HG03469 (cell line): ENCODE results near the gene AFTPH.

Experiments used
- ATAC-seq: cut with Tn5 transposase; IDR thresholded peaks from one replicate; pipeline ENCODE4 v1.9.1; 2021; ENCODE audit warnings: mild to moderate bottlenecking, moderate library complexity, moderate number of reproducible peaks; ENCODE audit not compliant: unreplicated experiment

Gene AFTPH

GRCh38 chr2:64627860-64628841, 104.0 kb downstream of the AFTPH start:
- no peak for ATAC-seq

DNA sequence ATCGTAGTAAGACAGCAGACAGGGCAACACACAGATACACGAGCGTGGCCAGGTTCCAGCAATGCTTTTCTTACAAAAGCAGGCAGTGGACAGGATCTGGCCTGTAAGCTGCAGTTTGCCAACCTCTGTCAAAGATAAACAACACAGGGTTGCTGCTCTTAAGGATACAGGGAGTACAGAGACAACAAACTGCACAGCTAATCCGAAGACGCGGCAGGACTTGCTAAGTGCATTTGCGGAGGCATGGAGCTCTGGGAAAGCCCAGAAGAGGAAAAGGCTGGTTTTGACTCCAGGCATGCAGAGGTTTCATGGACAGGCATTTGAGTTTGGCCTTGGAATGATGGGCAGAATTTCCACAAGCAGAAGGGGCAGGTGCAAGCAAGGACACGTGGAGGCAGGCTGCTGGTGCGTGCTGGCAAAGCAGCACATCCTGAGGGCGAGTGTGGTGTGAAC, 105.2 kb downstream of the AFTPH start:
- ATAC-seq, result no peak

DNA sequence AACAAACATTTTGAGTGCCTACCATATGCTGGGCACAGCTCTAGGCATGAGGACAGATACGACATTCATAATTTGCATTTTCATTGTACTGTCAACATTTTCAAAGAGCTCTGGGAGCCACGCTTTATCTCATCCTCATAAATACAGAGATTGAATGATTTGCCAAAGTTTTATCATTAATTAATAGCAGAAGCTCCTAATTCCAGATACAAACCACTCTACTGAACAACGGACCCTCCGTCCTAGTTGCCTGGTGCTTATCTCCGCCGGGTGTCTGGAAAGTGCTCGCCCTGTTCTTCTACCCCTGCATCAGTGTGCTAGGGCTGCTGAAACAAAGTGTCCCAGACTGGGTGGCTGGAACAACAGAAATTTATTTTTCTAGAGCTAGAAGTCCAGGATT, 105.7 kb downstream of the AFTPH start:
- no peak for ATAC-seq

GRCh38 chr2:64630752-64631151, 106.6 kb downstream of the AFTPH start:
- ATAC-seq, result no peak

DNA sequence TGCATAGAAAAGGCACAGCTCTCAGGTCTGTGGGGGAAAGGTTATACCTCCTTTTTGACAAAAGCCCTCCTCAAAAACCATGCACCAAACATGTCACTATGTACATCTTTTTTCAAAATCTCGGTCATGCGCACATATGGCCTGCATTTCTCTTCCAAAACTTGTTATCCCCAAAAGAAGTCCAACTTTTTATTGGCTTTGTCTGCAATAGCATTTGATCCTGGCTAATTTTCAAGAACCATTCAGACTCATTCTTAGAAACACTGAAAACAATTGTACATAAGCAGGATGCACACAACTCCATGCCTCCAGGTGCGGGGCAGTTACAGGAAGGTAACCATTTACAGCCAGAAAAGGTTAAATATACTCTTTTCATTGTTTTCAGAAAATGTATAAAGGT, 107.6 kb downstream of the AFTPH start:
- no peak for ATAC-seq

GRCh38 chr2:64632835-64633819, 109.0 kb downstream of the AFTPH start:
- no peak for ATAC-seq

- no peak for ATAC-seq
These were observed 110.5 kb downstream of the AFTPH start for GRCh38 chr2:64634345-64635267.

GRCh38 chr2:64635976-64636911, 112.1 kb downstream of the AFTPH start:
- ATAC-seq, result peak; percentile 41

- peak; percentile 28 for ATAC-seq
These were observed 113.0 kb downstream of the AFTPH start for GRCh38 chr2:64637000-64637635.

- no peak for ATAC-seq
These were observed 113.8 kb downstream of the AFTPH start for GRCh38 chr2:64637931-64638330.

- ATAC-seq, result no peak
These were observed 114.5 kb downstream of the AFTPH start for GRCh38 chr2:64638502-64639120.

DNA sequence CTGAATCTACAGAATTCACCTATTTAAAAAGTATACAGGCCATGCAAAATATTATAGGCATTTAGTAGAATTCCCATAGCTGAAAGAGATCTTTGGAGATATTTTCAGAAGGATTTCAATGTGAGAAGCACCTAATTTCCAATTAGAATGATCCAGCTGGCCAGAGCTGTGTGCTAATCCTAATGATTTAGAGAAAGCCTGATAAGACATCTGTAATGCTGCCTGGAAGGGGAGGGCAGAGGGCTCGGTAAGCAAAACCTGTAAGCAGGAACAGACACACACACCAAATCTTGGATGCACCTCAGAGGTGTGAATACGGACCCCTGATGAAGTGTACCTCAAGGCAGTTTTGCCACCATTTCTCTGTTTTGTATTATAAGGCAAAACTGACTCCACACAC, 115.6 kb downstream of the AFTPH start:
- ATAC-seq, result no peak

GRCh38 chr2:64640153-64641044, 116.3 kb downstream of the AFTPH start:
- no peak for ATAC-seq

DNA sequence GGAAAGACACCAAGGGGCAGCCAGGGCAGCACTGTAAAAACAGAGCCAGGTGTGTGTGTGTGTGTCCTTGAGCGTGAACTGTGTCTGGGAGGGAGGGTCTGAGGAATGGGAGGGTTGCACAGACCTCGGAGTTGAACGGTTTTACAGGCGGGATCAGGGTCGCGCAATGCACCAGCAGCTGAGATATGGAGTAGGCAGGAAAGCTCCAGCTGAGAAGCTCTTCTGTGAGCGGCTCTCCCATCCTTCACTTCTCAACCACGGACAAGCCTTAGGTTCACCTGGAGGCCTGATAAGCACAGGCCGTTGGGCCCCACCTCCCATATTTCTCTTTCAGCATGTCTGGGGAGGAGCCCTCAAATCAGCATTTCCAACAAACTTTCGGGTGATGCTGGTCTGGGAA, 117.5 kb downstream of the AFTPH start:
- no peak for ATAC-seq
